ENCODE data around the gene HABP4.

GRCh38 chr9:96482476-96482875 lies 32.5 kb downstream of the HABP4 start:
- no peak for TF ChIP-seq POLR2A (IDR thresholded peaks at IDR 0.05; ENCODE audit: borderline replicate concordance, extremely low read depth, insufficient read depth, insufficient read length)
- no peak for TF ChIP-seq CTCF (IDR thresholded peaks at IDR 0.05 in 2 of 3, conservative IDR thresholded peaks at IDR 0.05 in 1 of 3; ENCODE audit: borderline replicate concordance in 1 of 3, insufficient read depth in 1 of 3, low read depth in 2 of 3, low read length in 2 of 3)
- no peak for TF ChIP-seq EZH2 (IDR thresholded peaks at IDR 0.05)
- no peak for TF ChIP-seq POLR2AphosphoS5 (IDR thresholded peaks at IDR 0.05; ENCODE audit: low read depth, low read length)
- TF ChIP-seq FOSL1 (IDR thresholded peaks at IDR 0.05; ENCODE audit: low read depth): no peak
- no peak for TF ChIP-seq SRF (IDR thresholded peaks at IDR 0.05; ENCODE audit: low read depth)
- TF ChIP-seq ELF1 (IDR thresholded peaks at IDR 0.05; ENCODE audit: borderline replicate concordance, low read depth): no peak
- no peak for TF ChIP-seq YY1 (IDR thresholded peaks at IDR 0.05; ENCODE audit: extremely low read depth, insufficient replicate concordance, low read depth, low read length)
- no peak for TF ChIP-seq SIN3A (IDR thresholded peaks at IDR 0.05; ENCODE audit: low read depth)
- no peak for TF ChIP-seq ATF3 (IDR thresholded peaks at IDR 0.05)
- no peak for TF ChIP-seq SP1 (IDR thresholded peaks at IDR 0.05; ENCODE audit: low read depth)
- TF ChIP-seq MAX (IDR thresholded peaks at IDR 0.05): no peak

All from HCT116 (cell line).